Measurements from ENCODE around the gene GAREM1. TPM values are rescaled to one million over a fixed set of nuclear protein-coding genes. Genes with fewer than 3 reads are reported as not detected.
"Not testable (repeated sequence)": the region's sequence is repeated elsewhere in the genome, so short reads cannot be mapped to it uniquely, and the experiment has no call there.

GAREM1 gene
- total and polyA plus RNA-seq, 9 of the 15 experiments (the other 6 are each of a cell fraction or from before 2014, with no cell fraction given): 0.03 to 0.33 (median 0.07) TPM; not detected in 1

GRCh38 chr18:32291623-32292022, 179.1 kb downstream of the GAREM1 start:
- POLR2A ChIA-PET; in situ Hi-C loops (cut with MboI); CTCF ChIA-PET (ENCODE audit: low intra/inter-chr PET ratio): not testable (repeated sequence)

GRCh38 chr18:32290810-32291209, 179.9 kb downstream of the GAREM1 start:
- WGBS (ENCODE audit: insufficient coverage, low coverage, missing lambda C conversion rate): 3% methylated on average over 2 of the region's 2 CpGs
- in situ Hi-C loops (cut with MboI): no loop called here
- H3K4me3 ChIP-seq: no peak overlapping the region
- DNase-seq (ENCODE audit: extremely low read depth in 1 of 4, low spot score in 3 of 4) (no peak), ATAC-seq (no peak), FAIRE-seq (no peak)
- no TSS peak for BruUV-seq (replicated peaks)
- H3K9me3 ChIP-seq (replicated peaks; ENCODE audit: control insufficient read depth, insufficient read depth, low read depth, low read length): no peaks in the 10 kb centered on the region
- no peak overlapping the region for H2AFZ ChIP-seq (ENCODE audit: low read depth, low read length)
- intact Hi-C loops (cut with micrococcal nuclease): no loop called here
- ChIA-PET POLR2A (no interaction called here), CTCF (ENCODE audit: low intra/inter-chr PET ratio) (no interaction called here)
- H3K27me3 ChIP-seq (ENCODE audit: control insufficient read depth in 2 of 2, insufficient read depth in 2 of 2, low read length in 2 of 2): no peaks in the 10 kb centered on the region
- H3K9ac ChIP-seq (ENCODE audit: insufficient read depth in 1 of 2, low read depth in 2 of 2, low read length in 2 of 2): no peak overlapping the region
- H3K4me2 ChIP-seq (ENCODE audit: insufficient read depth, low read length): no peak overlapping the region
- TF ChIP-seq KDM4B (IDR thresholded peaks at IDR 0.05; ENCODE audit: borderline replicate concordance in 2 of 2, low read depth in 1 of 2): no peak
- H3K27ac ChIP-seq (ENCODE audit: extremely low read depth, low read depth, low read length): no peak overlapping the region
- no peaks in the 10 kb centered on the region for H3K4me1 ChIP-seq (replicated peaks in 1 of 2; ENCODE audit: control insufficient read depth in 2 of 2, insufficient read depth in 2 of 2, low read length in 2 of 2)
- H3K9me1 ChIP-seq (ENCODE audit: control insufficient read depth, insufficient read depth, low read length): no peaks in the 10 kb centered on the region
- H3K36me3 ChIP-seq (ENCODE audit: control insufficient read depth, insufficient read depth, low read length): no peaks in the 10 kb centered on the region
- no peaks in the 10 kb centered on the region for H4K20me1 ChIP-seq (replicated peaks; ENCODE audit: control insufficient read depth, insufficient read depth, low read length)
- no peaks in the 10 kb centered on the region for H3K79me2 ChIP-seq (ENCODE audit: control insufficient read depth, insufficient read depth, low read length)

More at GRCh38 chr18:32291623-32292022, 179.1 kb downstream of the GAREM1 start:
- H3K9ac ChIP-seq (ENCODE audit: insufficient read depth in 1 of 2, low read depth in 2 of 2, low read length in 2 of 2); H3K79me2 ChIP-seq (ENCODE audit: control insufficient read depth, insufficient read depth, low read length); H3K4me2 ChIP-seq (ENCODE audit: insufficient read depth, low read length); H3K36me3 ChIP-seq (ENCODE audit: control insufficient read depth, insufficient read depth, low read length); H3K27ac ChIP-seq (ENCODE audit: extremely low read depth, low read depth, low read length); DNase-seq (ENCODE audit: extremely low read depth in 1 of 4, low spot score in 3 of 4); H3K27me3 ChIP-seq (ENCODE audit: control insufficient read depth in 2 of 2, insufficient read depth in 2 of 2, low read length in 2 of 2); BruUV-seq (replicated peaks); ATAC-seq; H3K4me3 ChIP-seq; H2AFZ ChIP-seq (ENCODE audit: low read depth, low read length); intact Hi-C loops (cut with micrococcal nuclease); H4K20me1 ChIP-seq (replicated peaks; ENCODE audit: control insufficient read depth, insufficient read depth, low read length); H3K9me3 ChIP-seq (replicated peaks; ENCODE audit: control insufficient read depth, insufficient read depth, low read depth, low read length); FAIRE-seq; H3K4me1 ChIP-seq (replicated peaks in 1 of 2; ENCODE audit: control insufficient read depth in 2 of 2, insufficient read depth in 2 of 2, low read length in 2 of 2); H3K9me1 ChIP-seq (ENCODE audit: control insufficient read depth, insufficient read depth, low read length): not testable (repeated sequence)
- 0% methylated on average over 3 of the region's 3 CpGs for WGBS (ENCODE audit: insufficient coverage, low coverage, missing lambda C conversion rate)
- TF ChIP-seq ZNF146 (CRISPR knock-in tag; IDR thresholded peaks at IDR 0.05; ENCODE audit: unreplicated experiment): peak; percentile 66
